KOPT-K1 (cell line): ENCODE data around the gene CORO7.
A peak's percentile ranks its signal among the peaks of the same experiment; 100 is the strongest.

Experiments
- H3K27ac ChIP-seq: fragments of 200-600 bp; sonication (generic); 2 replicates; pipeline ENCODE4 v1.5.1; 2016; ENCODE audit warnings: antibody characterized with exemption, mild to moderate bottlenecking, low read depth, low read length; ENCODE audit not compliant: poor library complexity, severe bottlenecking
- H3K36me3 ChIP-seq: fragments of 200-600 bp; sonication (generic); 2 replicates; pipeline ENCODE4 v1.5.1; 2017; ENCODE audit warnings: antibody characterized with exemption, mild to moderate bottlenecking, low read length, moderate library complexity; ENCODE audit not compliant: insufficient read depth
- H3K9me3 ChIP-seq: fragments of 200-600 bp; sonication (generic); 2 replicates; pipeline ENCODE4 v1.5.1; 2017; ENCODE audit warnings: antibody characterized with exemption, low read length, mild to moderate bottlenecking; ENCODE audit not compliant: insufficient read depth, poor library complexity, severe bottlenecking

Gene CORO7

DNA sequence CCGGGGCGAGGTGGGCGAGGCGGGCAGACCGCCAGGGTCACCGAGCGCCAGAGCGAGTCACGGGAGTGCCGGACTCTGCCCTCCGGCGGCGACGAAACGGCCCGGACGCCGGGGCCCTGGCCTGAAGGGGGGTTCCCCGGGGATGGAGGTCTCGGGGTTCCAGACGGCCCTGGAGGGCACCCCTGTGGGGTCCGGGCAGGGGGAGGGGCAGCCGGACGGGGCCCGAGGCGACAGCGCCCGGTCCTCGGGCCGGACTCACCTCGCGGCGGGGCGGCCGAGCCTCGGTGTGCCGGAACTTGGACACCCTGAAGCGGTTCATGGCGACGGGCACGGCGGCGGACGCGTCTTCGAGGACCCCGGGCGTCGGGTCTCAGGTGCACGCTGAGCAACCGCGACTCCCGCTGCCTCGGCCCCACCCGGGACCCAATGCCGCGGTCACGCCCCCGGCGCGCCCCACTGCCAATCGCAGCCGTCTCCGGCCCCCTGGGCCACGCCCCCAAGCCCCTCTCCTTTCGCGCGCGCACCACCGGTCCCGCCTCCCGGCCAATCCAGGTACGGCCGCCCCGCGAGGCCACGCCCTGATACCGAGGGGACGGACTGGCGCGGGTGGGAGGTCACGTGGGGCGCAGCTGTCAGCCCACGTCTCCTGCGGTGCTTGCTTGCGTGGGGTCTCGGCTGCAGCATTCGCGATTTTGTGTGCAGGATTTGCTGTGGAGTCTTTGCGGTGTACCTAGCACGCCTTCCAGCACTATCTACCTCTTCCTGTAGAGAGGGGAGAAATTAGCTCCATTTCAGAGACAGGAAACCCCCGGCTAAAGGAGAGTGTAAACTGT is at the start of gene CORO7:
TSS of gene CORO7 (minus strand) at position 397 of the 833 bp plus-strand sequence. CDS start at position 319, 78 bp downstream.
- H3K27ac ChIP-seq, result peak within 1 kb of the TSS; percentile 83

DNA sequence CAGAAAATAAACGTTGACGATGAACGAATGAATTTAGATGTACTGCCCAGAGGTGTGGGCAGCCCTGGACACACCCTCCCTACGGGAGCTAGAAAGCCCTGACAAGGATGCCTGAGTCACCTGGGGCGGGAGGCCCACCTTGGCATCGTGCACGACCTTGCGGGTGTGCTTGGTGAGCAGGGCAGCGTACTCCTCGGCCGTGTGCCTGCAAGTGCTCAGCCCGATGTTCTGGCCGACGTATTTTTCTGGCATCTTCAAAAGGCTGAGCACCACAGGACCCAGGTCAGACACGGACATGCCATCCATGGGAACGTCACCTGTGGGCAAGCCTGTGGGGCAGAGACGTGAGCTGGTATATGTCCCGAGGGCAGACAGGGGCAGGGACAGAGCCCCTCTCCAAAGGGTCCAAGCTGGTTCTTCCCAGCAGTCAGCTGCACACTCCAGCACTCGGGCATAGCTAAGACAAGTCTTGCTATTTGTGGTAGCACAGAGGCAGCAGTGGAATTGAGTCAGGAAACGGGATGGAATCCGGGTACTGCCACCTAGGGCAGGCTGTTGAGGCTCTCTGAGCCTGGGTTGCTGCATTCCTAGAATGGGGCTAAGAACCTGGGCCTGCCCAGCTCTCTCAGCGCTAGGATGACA is 47.2 kb upstream of the CORO7 start:
- Histone ChIP-seq H3K27ac (peak overlapping the region; percentile 98), H3K36me3 (peaks cover 90% of the 10 kb centered on the region), H3K9me3 (no peaks in the 10 kb centered on the region)

More for the DNA sequence above, at the start of gene CORO7:
- H3K36me3 ChIP-seq, result peaks cover 19% of the 10 kb centered on the region; the same call in 1 of the 2 replicates
- H3K9me3 ChIP-seq, result no peaks in the 10 kb centered on the region

DNA sequence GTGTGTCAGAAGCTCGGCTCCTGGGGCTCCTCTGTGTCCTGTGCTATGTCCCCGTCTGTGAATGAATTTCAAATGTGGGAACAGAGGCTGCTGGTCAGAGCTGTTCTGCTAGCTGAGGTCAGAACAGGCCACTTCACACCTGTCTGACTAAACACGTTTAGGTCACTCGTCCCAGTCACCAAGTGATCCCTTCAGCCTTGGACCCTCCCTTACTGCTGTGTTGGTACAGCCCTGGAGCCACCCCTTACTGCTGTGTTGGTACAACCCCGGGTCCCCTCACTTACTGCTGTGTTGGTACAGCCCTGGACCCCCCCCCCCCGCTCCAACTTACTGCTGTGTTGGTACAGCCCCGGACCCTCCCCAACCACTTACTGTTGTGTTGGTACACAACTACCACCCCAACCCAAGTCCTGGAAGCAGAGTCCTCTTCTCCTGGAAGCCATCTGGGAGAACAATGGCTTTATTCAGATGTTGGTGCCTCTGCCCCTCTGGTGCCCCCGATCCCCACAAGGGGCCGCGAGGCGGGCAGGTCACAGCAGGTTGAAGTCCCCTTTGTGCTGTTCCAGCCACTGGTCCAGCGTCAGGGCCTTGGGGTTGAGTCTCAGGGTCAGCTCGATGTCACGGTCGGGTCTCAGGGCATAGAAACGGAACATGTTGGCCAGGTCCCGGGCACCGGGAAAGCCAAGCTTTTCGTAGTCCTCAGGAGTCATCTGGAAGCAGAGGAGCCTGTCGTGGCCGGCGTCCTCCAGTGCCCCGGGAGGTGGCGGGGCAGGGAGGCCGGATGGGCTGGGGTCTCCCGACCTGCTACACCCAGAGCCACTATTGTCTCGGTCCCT is 45.1 kb upstream of the CORO7 start:
- Histone ChIP-seq H3K27ac (no peak overlapping the region), H3K9me3 (no peaks in the 10 kb centered on the region), H3K36me3 (peaks cover 90% of the 10 kb centered on the region)

DNA sequence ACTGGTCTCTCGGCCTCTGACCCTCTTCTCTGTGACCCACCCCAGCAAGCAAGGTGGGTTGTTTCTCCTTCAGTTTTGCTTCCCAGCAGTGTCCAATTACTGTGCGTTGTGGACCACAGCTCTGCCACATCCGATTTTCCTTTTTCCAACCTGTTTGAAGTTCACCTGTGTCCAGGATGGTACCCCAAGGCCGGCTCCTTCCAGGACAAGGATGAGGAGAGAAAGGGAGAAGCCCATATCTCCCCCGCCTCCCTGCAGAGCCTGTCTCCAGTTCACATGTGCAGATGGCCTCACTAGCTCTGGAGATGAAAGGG is 44.5 kb upstream of the CORO7 start:
- Histone ChIP-seq H3K36me3 (peaks cover 96% of the 10 kb centered on the region), H3K9me3 (no peaks in the 10 kb centered on the region), H3K27ac (no peak overlapping the region)

DNA sequence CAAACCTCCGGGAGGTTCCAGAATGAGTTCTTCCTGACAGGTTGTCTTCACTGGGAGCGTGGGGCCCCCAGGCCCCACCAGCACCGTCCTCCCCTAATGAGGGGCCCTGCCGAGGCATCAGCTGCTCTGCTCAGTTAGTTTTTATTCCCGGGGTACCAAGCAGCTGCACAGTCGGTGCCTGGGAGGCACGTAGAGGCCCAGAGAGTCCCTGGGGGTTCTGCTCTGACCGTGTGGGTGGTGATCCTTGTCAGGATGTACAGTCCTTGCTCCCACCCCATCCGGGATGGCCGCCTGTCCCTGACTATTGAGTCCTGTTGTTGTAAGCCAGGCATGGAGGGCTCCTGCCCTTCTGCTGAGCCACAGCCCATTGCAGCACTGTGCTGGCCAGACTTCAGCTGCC is 39.6 kb upstream of the CORO7 start:
- Histone ChIP-seq H3K9me3 (no peaks in the 10 kb centered on the region), H3K27ac (no peak overlapping the region), H3K36me3 (peaks cover 98% of the 10 kb centered on the region)

DNA sequence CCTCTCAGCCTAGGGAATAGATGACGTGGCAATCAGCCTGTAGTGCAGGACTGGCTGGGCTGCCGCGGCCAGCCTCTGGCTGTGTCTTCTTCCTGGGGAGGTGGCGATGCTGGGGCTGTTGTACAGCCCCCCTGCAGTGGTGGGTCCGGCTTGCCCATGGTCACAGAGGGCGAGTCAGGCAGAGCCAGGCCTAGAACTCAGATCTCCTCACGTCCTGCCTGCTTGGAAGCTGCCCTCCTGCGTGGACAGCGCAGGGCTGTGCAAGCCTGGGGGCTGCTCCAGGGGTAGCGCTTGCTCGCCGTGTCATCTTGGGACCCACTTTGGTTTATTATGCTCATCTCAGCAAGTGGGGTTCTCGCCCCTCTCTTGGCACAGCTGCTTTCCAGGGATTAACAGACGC is 38.7 kb upstream of the CORO7 start:
- Histone ChIP-seq H3K36me3 (peaks cover 100% of the 10 kb centered on the region), H3K27ac (no peak overlapping the region), H3K9me3 (no peaks in the 10 kb centered on the region)

DNA sequence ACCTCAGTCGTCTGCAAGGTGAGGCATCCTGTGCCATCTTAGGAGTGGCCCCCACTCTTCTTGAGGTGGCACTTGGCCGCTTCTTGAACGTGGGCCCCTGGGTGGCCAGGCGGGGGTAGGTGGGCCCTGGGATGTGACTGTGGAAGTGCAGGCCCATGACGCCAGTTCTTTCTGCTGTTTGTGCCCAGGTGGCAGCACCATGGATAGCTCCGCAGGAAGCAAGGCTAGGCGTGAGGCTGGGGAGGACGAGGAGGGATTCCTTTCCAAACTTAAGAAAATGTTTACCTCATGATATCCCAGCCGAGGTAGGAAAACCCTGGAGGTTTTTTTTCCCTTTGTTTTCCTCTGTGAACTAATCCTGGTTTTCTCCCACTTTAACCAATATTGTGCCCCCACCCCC is 38.2 kb upstream of the CORO7 start:
- no peak overlapping the region for H3K27ac ChIP-seq
- H3K9me3 ChIP-seq, result no peaks in the 10 kb centered on the region
- peaks cover 100% of the 10 kb centered on the region for H3K36me3 ChIP-seq

DNA sequence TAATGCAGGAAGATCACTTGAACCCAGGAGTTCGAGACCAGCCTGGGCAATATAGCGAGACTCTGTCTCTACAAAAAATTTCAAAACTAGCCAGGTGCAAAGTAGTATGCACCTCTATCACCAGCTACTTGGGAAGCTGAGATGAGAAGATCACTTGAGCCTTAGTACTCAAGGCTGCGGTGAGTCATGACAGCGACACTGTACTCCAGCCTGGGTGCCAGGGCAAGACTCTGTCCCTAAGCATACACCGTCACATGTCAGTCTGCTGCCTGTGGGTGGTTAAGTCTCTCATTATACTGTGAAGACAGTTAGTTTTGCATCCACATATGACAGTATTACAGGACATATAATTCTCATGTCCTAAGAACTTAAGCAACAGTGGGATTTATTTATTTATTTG is 36.3 kb upstream of the CORO7 start:
- peaks cover 100% of the 10 kb centered on the region for H3K36me3 ChIP-seq
- no peaks in the 10 kb centered on the region for H3K9me3 ChIP-seq
- H3K27ac ChIP-seq, result no peak overlapping the region

DNA sequence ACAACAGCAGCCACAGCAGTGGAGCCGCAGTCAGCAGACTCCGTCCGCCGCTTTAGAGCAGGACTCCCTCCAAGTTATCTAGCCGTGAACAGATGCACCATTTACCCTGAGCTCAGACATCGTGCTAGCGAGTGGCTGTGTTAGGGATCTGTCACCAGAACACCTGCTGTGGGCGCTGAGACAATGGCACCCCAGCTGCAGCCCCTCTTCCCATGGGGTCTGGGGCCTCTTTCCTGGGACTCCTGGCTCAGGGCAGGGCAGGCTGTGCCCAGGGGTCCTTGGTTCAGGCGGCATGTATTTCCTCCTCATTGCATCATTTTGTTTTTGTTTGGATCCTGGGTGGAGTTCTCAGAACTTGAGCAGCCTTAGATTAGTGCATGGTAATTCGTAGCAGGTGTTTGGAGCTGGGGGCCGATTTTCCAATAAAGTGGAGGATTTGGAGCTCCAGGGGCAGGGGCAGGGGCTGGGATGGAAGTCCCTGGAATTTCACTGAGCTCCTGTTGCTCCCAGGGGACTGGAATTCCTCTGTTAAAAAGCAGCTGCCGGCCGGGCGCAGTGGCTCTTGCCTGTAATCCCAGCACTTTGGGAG is 34.6 kb upstream of the CORO7 start:
- no peak overlapping the region for H3K27ac ChIP-seq
- no peaks in the 10 kb centered on the region for H3K9me3 ChIP-seq
- H3K36me3 ChIP-seq, result peaks cover 100% of the 10 kb centered on the region

DNA sequence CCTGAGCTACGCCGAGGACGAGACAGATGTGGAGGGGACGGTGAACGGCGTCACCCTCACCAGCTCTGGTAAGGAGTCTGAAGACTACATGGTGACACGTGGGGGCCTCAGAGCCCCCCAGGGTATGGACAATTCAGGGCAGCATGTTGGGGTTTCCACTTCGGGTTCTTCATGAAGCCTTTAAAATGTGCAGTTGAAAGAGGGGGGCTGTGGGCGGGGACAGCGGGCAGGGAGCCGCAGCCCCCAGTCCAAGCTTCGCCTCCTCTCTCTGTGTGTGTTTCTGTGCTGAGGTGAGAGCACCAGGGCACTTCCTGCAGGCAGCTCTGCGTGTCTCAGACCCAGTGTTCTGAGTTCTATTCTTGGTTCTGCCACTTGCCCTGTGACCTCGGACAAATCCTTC is 34.0 kb upstream of the CORO7 start:
- H3K27ac ChIP-seq, result no peak overlapping the region
- peaks cover 100% of the 10 kb centered on the region for H3K36me3 ChIP-seq

DNA sequence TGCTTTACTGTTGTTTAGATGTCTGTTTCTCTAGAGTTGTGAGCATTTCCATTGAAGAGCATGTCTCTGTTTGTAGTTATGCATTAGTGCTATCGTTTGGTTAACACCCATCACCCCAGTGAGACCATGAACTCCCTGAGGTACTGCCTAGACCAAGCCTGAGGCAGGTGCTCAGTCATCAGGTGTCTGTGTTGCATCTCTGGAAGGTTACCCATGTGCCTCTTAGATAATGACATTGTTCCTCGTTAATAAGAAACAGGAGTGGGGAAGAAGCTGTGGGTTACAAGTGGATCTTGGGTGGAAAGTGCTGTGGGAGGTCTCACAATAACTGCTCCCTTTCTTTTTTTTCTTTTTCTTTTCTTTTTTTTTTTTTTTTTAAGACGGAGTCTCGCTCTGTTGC is 27.6 kb upstream of the CORO7 start:
- peaks cover 99% of the 10 kb centered on the region for H3K36me3 ChIP-seq

More for the DNA sequence above, 34.0 kb upstream of the CORO7 start:
- H3K9me3 ChIP-seq, result no peaks in the 10 kb centered on the region

DNA sequence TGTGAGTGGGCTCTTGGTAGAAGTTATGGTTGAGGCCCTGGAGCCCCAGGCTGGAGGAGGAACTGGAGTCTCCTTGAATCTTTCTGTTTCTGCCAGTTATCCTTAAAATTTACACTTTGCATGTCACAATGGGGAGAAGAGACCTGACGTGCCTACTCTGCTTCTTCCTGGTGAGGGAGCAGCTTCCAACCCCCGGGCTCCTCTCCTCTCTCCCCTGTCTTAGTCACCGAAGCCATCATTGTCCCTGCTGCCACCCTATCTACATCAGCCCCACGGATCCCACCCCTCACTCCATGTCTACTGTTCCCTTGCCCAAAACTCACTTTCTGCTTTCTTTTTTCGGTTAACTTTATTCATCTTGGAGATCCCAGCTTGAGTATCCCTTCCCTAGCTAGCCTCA is 26.9 kb upstream of the CORO7 start:
- Histone ChIP-seq H3K36me3 (peaks cover 99% of the 10 kb centered on the region), H3K9me3 (no peaks in the 10 kb centered on the region), H3K27ac (no peak overlapping the region)

More for the DNA sequence above, 27.6 kb upstream of the CORO7 start:
- Histone ChIP-seq H3K27ac (no peak overlapping the region), H3K9me3 (no peaks in the 10 kb centered on the region)

DNA sequence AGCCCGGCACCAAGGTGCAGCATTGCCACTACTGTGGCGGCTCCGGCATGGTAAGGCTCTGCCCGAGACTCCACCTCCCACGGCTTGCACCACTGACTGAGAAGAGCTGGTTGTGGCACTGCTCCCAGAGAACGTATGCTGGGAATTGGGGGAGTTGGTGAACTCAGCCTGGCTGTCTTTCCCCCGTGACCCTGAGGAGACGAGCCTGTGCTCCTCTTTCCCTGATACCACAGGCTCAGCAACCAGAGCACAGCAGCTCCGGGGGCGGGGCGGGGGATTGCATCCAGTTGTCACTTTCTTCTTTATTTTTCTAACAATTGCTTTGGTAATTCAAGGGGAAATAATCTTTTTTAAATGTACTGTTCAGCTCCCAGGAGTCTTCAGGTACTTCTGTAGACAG is 26.0 kb upstream of the CORO7 start:
- Histone ChIP-seq H3K27ac (no peak overlapping the region), H3K36me3 (peaks cover 99% of the 10 kb centered on the region)

DNA sequence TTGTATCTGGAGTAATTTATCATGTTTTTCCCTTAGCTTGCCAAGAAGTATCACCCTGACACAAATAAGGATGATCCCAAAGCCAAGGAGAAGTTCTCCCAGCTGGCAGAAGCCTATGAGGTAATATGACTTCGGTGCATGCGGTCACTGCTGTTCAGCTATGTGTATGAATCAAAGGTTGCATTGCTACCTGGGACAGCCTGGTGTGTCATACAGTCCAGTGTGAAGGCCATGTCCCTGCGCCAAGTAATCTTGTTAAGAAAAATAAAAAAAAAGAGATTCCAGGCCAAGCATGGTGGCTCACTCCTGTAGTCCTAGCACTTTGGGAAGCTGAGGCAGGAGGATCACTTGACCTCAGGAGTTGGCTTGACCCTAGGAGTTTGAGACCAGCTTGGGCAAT is 21.0 kb upstream of the CORO7 start:
- no peaks in the 10 kb centered on the region for H3K9me3 ChIP-seq
- peaks cover 97% of the 10 kb centered on the region for H3K36me3 ChIP-seq
- no peak overlapping the region for H3K27ac ChIP-seq

More for the DNA sequence above, 26.0 kb upstream of the CORO7 start:
- H3K9me3 ChIP-seq, result no peaks in the 10 kb centered on the region
